ENCODE data around the gene SMARCD3.

DNA sequence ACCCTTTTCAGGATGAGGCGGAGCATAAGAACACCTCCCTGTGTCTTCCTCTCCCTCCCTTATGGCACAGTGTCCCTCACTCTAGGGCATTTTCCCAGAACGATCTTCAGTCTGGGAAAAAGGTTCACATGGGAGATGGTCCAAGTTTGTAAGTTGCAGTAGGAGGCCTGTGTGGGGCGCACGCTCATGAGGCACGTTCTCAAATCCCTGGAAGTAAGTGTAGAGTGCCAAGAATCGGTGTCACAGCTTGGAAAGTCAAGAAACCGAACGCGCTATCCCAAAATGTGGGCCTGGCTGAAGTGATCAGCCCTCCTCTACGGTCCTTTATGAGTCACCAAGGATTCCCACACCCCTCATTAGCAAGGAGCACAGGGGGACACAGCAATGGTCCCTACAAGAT is 23.9 kb upstream of the SMARCD3 start:
- TF ChIP-seq, protein P1, sequence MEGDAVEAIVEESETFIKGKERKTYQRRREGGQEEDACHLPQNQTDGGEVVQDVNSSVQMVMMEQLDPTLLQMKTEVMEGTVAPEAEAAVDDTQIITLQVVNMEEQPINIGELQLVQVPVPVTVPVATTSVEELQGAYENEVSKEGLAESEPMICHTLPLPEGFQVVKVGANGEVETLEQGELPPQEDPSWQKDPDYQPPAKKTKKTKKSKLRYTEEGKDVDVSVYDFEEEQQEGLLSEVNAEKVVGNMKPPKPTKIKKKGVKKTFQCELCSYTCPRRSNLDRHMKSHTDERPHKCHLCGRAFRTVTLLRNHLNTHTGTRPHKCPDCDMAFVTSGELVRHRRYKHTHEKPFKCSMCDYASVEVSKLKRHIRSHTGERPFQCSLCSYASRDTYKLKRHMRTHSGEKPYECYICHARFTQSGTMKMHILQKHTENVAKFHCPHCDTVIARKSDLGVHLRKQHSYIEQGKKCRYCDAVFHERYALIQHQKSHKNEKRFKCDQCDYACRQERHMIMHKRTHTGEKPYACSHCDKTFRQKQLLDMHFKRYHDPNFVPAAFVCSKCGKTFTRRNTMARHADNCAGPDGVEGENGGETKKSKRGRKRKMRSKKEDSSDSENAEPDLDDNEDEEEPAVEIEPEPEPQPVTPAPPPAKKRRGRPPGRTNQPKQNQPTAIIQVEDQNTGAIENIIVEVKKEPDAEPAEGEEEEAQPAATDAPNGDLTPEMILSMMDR (IDR thresholded peaks at IDR 0.05), result no peak
- no peak for TF ChIP-seq ZFX (IDR thresholded peaks at IDR 0.05; ENCODE audit: borderline replicate concordance)

Data from 22Rv1 (cell line).